ENCODE data around the gene IFNK. TPM values are rescaled to one million over a fixed set of nuclear protein-coding genes. Genes with fewer than 3 reads are reported as not detected.

Gene IFNK
- total RNA-seq, 4 donors from 2014 or later, result not detected

- DNase-seq, result no peak
- no peaks in the 10 kb centered on the region for H3K9me3 ChIP-seq
- TF ChIP-seq POLR2A (IDR thresholded peaks at IDR 0.05) (no peak), CTCF (IDR thresholded peaks at IDR 0.05) (no peak)
- H3K36me3 ChIP-seq, result no peaks in the 10 kb centered on the region
- H3K4me3 ChIP-seq, result no peak overlapping the region
- H3K27ac ChIP-seq, result peak overlapping the region in 1 of 2 donors; percentile 0
- intact Hi-C loops (cut with DNase I; ENCODE audit: low total_unique reads), result no loop called here
- H3K4me1 ChIP-seq, result no peaks in the 10 kb centered on the region
- H3K27me3 ChIP-seq, result no peaks in the 10 kb centered on the region
Measured at GRCh38 chr9:27566118-27566517, 42.0 kb downstream of the IFNK start.

GRCh38 chr9:27569406-27569805 lies 45.3 kb downstream of the IFNK start:
- intact Hi-C loops (cut with DNase I; ENCODE audit: low total_unique reads), result no loop called here
- TF ChIP-seq CTCF (IDR thresholded peaks at IDR 0.05), result no peak
- no peak for TF ChIP-seq POLR2A (IDR thresholded peaks at IDR 0.05)
- H3K9me3 ChIP-seq, result no peaks in the 10 kb centered on the region
- no peaks in the 10 kb centered on the region for H3K4me1 ChIP-seq
- no peak for DNase-seq
- no peak overlapping the region for H3K4me3 ChIP-seq
- no peaks in the 10 kb centered on the region for H3K36me3 ChIP-seq
- no peaks in the 10 kb centered on the region for H3K27me3 ChIP-seq
- no peak overlapping the region for H3K27ac ChIP-seq

GRCh38 chr9:27571011-27571410 lies 46.9 kb downstream of the IFNK start:
- Histone ChIP-seq H3K9me3 (no peaks in the 10 kb centered on the region), H3K4me3 (no peak overlapping the region), H3K27ac (no peak overlapping the region), H3K27me3 (no peaks in the 10 kb centered on the region), H3K4me1 (no peaks in the 10 kb centered on the region), H3K36me3 (no peaks in the 10 kb centered on the region)
- intact Hi-C loops (cut with DNase I; ENCODE audit: low total_unique reads), result no loop called here
- no peak for DNase-seq
- no peak for TF ChIP-seq CTCF (IDR thresholded peaks at IDR 0.05)
- TF ChIP-seq POLR2A (IDR thresholded peaks at IDR 0.05), result no peak

- TF ChIP-seq POLR2A (IDR thresholded peaks at IDR 0.05) (no peak), CTCF (IDR thresholded peaks at IDR 0.05) (no peak)
- intact Hi-C loops (cut with DNase I; ENCODE audit: low total_unique reads), result no loop called here
Measured at GRCh38 chr9:27572061-27572460, 48.0 kb downstream of the IFNK start.

GRCh38 chr9:27572566-27572917 lies 48.5 kb downstream of the IFNK start:
- Histone ChIP-seq H3K4me3 (peak overlapping the region; percentile 72 to 83), H3K9me3 (no peaks in the 10 kb centered on the region), H3K36me3 (no peaks in the 10 kb centered on the region), H3K27ac (peak overlapping the region; percentile 97 to 99), H3K27me3 (no peaks in the 10 kb centered on the region), H3K4me1 (no peaks in the 10 kb centered on the region)
- DNase-seq, result peak in 1 of 2 donors; percentile 50
- TF ChIP-seq POLR2A (IDR thresholded peaks at IDR 0.05), result no peak
- TF ChIP-seq CTCF (IDR thresholded peaks at IDR 0.05), result no peak
- intact Hi-C loops (cut with DNase I; ENCODE audit: low total_unique reads), result no loop called here

More at GRCh38 chr9:27572061-27572460, 48.0 kb downstream of the IFNK start:
- Histone ChIP-seq H3K9me3 (no peaks in the 10 kb centered on the region), H3K27me3 (no peaks in the 10 kb centered on the region), H3K27ac (peak overlapping the region; percentile 97 to 99), H3K36me3 (no peaks in the 10 kb centered on the region), H3K4me3 (peak overlapping the region in 1 of 2 donors; percentile 72), H3K4me1 (no peaks in the 10 kb centered on the region)
- DNase-seq, result no peak

All from uterus (tissue), 4 donors.